ENCODE results near the gene CSNK2B.

- TF ChIP-seq CTCF (IDR thresholded peaks at IDR 0.05) (no peak), POLR2A (IDR thresholded peaks at IDR 0.05) (no peak)
Measured at GRCh38 chr6:31690231-31691077, 24.6 kb downstream of the CSNK2B start.

Measured in thyroid gland (tissue), 4 donors.